ENCODE data around the gene PGBD5. TPM values are rescaled to one million over a fixed set of nuclear protein-coding genes. Genes with fewer than 3 reads are reported as not detected.

PGBD5 gene
- total and polyA plus RNA-seq, 2 experiments from 2014 or later = 0.40 to 1.2 TPM

DNA sequence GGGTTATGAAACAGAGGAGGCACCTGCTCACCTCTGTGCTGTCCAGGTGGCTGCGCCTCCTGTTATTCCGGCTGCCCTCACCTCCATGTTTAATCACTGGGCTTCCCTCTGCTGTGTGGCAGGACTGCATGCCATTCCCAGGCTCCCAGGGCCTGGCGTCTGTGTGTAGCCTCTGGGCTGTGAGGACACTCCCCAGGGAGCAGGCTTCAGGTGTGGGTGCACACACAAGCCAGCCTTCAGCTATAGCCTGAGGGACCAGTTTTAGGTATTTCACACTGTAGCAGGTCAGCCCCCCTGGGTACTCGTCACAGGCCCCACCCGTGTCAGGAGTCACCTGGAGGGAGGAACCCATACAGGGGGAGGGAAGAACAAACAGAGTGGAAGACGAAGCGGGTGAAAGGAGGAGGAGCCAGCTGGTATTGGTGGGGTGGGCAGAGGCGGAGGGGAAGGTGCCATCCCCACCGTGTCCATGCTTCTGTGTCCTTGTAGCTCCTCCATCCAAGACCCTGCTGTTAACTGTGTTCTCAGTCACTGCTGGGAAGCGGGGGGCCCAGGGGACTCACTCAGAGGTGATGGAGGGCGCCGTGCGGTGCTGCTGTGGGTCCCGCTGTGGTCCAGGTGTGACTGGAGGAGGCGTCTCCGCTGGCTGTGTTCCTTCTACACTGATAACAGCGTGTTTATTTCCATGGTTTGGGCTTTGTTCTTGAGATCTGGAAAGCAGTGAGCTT is 158.6 kb downstream of the PGBD5 start:
- H3K9me3 ChIP-seq (ENCODE audit: low read depth) = no peaks in the 10 kb centered on the region
- TF ChIP-seq, protein P1, sequence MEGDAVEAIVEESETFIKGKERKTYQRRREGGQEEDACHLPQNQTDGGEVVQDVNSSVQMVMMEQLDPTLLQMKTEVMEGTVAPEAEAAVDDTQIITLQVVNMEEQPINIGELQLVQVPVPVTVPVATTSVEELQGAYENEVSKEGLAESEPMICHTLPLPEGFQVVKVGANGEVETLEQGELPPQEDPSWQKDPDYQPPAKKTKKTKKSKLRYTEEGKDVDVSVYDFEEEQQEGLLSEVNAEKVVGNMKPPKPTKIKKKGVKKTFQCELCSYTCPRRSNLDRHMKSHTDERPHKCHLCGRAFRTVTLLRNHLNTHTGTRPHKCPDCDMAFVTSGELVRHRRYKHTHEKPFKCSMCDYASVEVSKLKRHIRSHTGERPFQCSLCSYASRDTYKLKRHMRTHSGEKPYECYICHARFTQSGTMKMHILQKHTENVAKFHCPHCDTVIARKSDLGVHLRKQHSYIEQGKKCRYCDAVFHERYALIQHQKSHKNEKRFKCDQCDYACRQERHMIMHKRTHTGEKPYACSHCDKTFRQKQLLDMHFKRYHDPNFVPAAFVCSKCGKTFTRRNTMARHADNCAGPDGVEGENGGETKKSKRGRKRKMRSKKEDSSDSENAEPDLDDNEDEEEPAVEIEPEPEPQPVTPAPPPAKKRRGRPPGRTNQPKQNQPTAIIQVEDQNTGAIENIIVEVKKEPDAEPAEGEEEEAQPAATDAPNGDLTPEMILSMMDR (IDR thresholded peaks at IDR 0.05; ENCODE audit: low read depth, low read length) = no peak
- H3K27ac ChIP-seq = no peak overlapping the region
- no peak overlapping the region for H3K4me3 ChIP-seq
- H3K27me3 ChIP-seq = no peaks in the 10 kb centered on the region
- H3K4me1 ChIP-seq (ENCODE audit: low read depth) = peaks cover 26% of the 10 kb centered on the region
- no peak for DNase-seq (ENCODE audit: low read depth in 1 of 2, low spot score in 1 of 2)
- no peaks in the 10 kb centered on the region for H3K36me3 ChIP-seq

DNA sequence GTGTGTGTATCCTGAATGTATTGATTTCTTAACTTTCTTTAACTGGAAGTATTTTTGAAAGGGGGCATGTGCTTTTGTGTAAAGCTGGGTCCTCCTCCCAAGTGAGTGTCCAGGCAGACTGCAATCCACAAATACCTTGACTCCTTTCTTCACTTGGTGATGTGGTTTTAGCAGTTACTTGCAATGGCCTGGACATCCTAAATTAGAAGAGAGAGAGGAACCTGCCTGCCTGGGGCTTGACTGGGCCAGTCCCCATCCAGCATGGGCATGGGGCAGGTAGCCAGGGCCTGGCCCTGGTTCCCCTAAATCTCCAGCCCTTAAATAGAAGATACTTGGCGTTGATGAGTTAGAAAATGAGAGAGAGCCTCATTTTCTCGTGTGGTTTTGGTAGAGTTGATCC is 159.7 kb downstream of the PGBD5 start:
- H3K4me3 ChIP-seq = no peak overlapping the region
- no peak overlapping the region for H3K27ac ChIP-seq
- no peaks in the 10 kb centered on the region for H3K9me3 ChIP-seq (ENCODE audit: low read depth)
- TF ChIP-seq, protein P1 (IDR thresholded peaks at IDR 0.05; ENCODE audit: low read depth, low read length) = no peak
- no peak for DNase-seq (ENCODE audit: low read depth in 1 of 2, low spot score in 1 of 2)
- no peaks in the 10 kb centered on the region for H3K27me3 ChIP-seq
- H3K36me3 ChIP-seq = no peaks in the 10 kb centered on the region
- peaks cover 37% of the 10 kb centered on the region for H3K4me1 ChIP-seq (ENCODE audit: low read depth)

DNA sequence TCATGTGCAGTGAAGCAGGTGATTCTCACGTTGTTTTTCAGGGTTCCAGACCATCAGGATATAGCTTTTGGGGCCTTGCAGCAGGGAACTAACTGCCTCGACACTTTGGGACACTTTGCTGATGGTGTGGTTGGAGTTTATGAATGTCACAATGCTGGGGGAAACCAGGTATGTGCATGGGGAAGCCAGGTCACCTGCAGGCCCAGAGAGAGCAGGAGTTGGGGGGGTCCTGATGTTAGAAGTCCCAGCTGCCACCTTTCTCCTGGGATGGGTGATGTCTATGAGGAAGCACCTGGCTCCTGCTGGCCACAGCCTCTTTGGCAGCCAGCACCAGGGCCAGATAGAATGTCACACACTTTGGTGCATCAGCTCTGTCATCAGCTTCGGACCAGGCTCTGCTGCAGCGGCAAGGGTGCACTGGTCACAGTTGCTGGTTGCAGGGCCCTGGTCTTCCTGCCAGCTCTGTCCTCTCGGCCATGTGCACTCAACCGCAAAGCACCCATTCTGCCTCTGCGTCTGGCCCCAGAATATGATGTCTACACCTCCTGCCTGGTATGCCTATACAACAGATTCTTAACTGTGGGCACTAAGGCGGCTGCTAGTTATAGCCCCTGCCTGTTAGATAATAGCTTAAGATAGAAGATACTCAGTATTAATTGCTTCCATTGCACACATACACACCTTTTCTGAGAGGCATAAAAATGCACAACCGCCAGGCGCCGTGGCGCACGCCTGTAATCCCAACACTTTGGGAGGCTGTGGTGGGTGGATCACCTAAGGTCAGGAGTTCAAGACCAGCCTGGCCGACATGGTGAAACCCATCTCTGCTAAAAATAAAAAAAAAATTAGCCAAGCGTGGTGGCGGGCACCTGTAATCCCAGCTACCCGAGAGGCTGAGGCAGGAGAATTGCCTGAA is 160.7 kb downstream of the PGBD5 start:
- Histone ChIP-seq H3K4me3 (no peak overlapping the region), H3K9me3 (ENCODE audit: low read depth) (no peaks in the 10 kb centered on the region), H3K27me3 (no peaks in the 10 kb centered on the region), H3K27ac (no peak overlapping the region), H3K36me3 (no peaks in the 10 kb centered on the region), H3K4me1 (ENCODE audit: low read depth) (peaks cover 43% of the 10 kb centered on the region)
- no peak for DNase-seq (ENCODE audit: low read depth in 1 of 2, low spot score in 1 of 2)
- TF ChIP-seq, protein P1 (IDR thresholded peaks at IDR 0.05; ENCODE audit: low read depth, low read length) = no peak

Other genes starting within 250 kb of the PGBD5 start
- gene COG2, start 216.1 kb upstream of the PGBD5 start, total RNA-seq = 23.2 and 25.7 TPM in 2 replicates
- gene COG2, start 216.1 kb upstream of the PGBD5 start, polyA plus RNA-seq = 27.4 and 28.7 TPM in 2 replicates